Skeletal muscle satellite cell (primary cell): Measurements from ENCODE around the gene MALRD1.
"Not testable (repeated sequence)": the region's sequence is repeated elsewhere in the genome, so short reads cannot be mapped to it uniquely, and the experiment has no call there.

Experiments used
- H3K27me3 ChIP-seq: 2 replicates; pipeline ENCODE4 v1.7.0; 2013; ENCODE audit warnings: low read length; ENCODE audit not compliant: control insufficient read depth, insufficient read depth
- H3K36me3 ChIP-seq: 2 replicates; pipeline ENCODE4 v1.7.0; 2013; ENCODE audit warnings: mild to moderate bottlenecking, control low read depth, low read length; ENCODE audit not compliant: insufficient read depth
- H3K4me1 ChIP-seq: 2 replicates; pipeline ENCODE4 v1.7.0; 2013; ENCODE audit warnings: low read length; ENCODE audit not compliant: control insufficient read depth, insufficient read depth
- H3K4me2 ChIP-seq: 2 replicates; pipeline ENCODE4 v1.7.0; 2013; ENCODE audit warnings: mild to moderate bottlenecking, low read length
- H3K4me3 ChIP-seq: 2 replicates; pipeline ENCODE4 v1.7.0; 2013; ENCODE audit warnings: low read length
- H3K9ac ChIP-seq: 2 replicates; pipeline ENCODE4 v1.7.0; 2013; ENCODE audit warnings: mild to moderate bottlenecking, low read depth, low read length, moderate library complexity
- H3K9me3 ChIP-seq: replicated peaks from 2 replicates; pipeline ENCODE4 v1.7.0; 2013; ENCODE audit warnings: mild to moderate bottlenecking, control low read depth, low read length

MALRD1 gene

DNA sequence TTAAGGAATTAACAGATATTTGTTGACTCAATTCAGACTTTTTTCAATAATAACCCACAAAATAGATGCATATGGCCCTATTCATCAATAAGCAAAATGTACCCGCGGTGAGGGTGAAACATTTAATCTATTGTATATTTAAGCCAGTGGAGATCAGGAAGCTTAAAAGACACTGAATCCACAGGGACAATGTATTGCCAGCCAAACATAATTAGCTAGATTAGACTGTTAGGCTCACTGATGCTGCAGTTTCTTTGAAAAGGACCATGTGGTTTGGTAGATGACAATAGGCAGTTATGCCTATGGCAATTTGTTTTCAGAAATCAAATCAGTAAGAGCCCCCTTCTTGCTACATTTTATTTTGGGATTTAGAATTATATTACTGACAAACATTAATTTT lies 680.4 kb downstream of the MALRD1 start:
- no peaks in the 10 kb centered on the region for H3K36me3 ChIP-seq
- H3K9ac ChIP-seq = no peak overlapping the region
- H3K9me3 ChIP-seq = no peaks in the 10 kb centered on the region
- peaks cover 16% of the 10 kb centered on the region for H3K4me1 ChIP-seq
- H3K27me3 ChIP-seq = no peaks in the 10 kb centered on the region
- H3K4me3 ChIP-seq = no peak overlapping the region
- H3K4me2 ChIP-seq = no peak overlapping the region

DNA sequence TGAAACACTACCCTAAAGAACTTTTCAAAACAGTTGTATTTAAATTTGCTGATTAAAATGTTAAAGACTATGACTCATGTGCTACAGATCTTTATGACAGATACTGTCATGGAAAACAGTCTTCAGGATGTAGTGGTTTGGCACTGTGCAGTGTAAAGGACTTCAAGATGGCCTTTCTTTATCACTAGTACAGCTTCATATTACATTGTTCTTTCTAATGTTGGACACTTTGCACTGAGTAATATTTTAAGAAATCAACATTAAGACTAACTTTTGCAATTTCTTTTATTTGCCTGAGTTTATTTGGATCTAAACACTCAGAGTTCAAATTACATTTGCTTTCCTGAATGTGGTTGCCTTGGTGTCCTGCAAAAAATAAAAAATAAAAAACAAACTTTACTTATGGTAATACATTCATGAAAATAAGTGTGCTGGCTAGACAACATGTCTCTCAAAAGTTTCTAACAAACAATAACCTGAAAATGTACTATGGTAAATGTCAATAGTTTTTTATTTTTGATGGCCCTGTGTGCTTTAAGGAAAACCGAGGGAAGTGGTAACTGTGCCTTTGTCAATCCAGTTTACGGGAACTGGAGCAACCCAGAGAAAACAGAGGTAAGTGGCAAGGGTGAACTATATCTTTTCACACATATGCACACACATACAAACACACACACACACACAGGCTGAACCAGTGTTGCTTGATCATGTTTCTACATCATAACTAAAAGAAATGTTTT lies 681.7 kb downstream of the MALRD1 start:
- no peaks in the 10 kb centered on the region for H3K9me3 ChIP-seq
- no peaks in the 10 kb centered on the region for H3K36me3 ChIP-seq
- H3K27me3 ChIP-seq = no peaks in the 10 kb centered on the region
- H3K4me1 ChIP-seq = peaks cover 16% of the 10 kb centered on the region
- H3K4me2 ChIP-seq = peak overlapping the region; percentile 27
- peak overlapping the region; percentile 10 for H3K9ac ChIP-seq
- no peak overlapping the region for H3K4me3 ChIP-seq

DNA sequence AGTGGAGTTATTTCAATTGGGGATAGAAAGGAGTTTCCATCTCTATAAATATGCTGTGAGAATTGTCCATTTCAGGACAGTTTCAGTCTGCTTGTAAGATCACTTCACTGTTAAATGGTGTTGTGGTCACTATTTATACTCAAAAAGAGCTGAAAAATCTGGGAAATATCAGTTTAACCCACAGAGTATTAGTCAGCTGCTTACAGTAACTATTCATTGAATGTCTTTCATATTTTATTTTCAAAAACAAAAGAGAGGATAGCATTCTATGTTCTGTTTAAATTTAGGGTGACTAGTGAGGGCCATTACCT lies 682.3 kb downstream of the MALRD1 start:
- H3K9me3 ChIP-seq = no peaks in the 10 kb centered on the region
- no peaks in the 10 kb centered on the region for H3K27me3 ChIP-seq
- peak overlapping the region; percentile 10 for H3K9ac ChIP-seq
- H3K4me3 ChIP-seq = no peak overlapping the region
- H3K36me3 ChIP-seq = no peaks in the 10 kb centered on the region
- peak overlapping the region; percentile 27 for H3K4me2 ChIP-seq
- peaks cover 16% of the 10 kb centered on the region for H3K4me1 ChIP-seq

DNA sequence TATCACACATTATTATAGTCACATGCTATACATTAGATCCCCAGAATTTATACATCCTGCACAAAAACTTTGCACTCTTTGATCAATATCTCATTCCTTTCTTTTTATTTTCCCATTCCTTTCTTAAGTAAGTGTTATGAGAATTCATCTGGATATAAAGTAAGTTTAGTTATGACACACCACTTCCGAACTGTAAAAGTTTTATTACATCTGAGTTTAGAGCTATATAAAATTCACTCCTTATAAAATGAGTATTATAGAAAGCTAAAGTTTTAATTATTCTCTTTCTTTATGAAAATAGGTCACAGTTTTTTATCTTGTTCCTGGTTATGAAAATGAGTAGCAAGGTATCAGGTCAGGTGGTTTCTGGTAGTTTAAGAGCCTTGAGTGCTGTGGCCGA lies 683.0 kb downstream of the MALRD1 start:
- Histone ChIP-seq H3K4me2 (no peak overlapping the region), H3K36me3 (no peaks in the 10 kb centered on the region), H3K27me3 (no peaks in the 10 kb centered on the region), H3K4me3 (no peak overlapping the region), H3K4me1 (peaks cover 16% of the 10 kb centered on the region), H3K9ac (no peak overlapping the region), H3K9me3 (no peaks in the 10 kb centered on the region)

DNA sequence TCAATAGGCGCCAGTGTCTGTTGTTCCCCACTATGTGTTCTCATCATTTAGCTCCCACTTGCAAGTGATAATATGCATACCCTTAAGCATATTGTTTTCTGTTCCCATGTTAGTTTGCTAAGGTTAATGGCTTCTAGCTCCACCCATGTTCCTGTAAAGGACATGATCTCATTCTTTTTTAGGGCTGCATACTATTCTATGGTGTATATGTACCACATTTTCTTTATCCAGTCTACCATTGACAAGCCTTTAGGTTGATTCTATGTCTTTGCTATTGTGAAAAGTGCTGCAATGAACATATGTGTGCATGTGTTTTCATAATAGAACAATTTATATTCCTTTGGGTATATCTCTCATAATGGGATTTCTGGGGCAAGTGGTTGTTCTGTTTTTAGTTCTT lies 689.8 kb downstream of the MALRD1 start:
- Histone ChIP-seq H3K9me3 (no peaks in the 10 kb centered on the region), H3K4me1 (no peaks in the 10 kb centered on the region), H3K36me3 (no peaks in the 10 kb centered on the region), H3K27me3 (no peaks in the 10 kb centered on the region), H3K4me3 (no peak overlapping the region), H3K4me2 (no peak overlapping the region), H3K9ac (no peak overlapping the region)

DNA sequence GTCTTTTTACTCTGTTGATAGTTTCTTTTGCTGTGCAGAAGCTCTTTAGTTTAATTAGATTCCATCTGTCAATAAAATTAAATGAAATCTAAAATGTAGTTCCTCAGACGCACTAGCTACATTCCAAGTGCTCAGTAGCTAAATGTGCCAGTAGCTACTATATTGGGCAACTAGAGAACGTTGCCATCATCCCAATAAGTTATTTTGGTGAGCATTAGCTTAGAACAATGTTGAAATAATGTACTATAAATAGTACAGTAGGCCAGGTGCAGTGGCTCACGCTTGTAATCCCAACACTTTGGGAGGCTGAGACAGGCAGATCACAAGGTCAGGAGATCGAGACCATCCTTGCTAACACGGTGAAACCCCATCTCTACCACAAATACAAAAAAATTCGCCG lies 690.6 kb downstream of the MALRD1 start:
- not testable (repeated sequence) for H3K9ac ChIP-seq, H3K4me1 ChIP-seq, H3K27me3 ChIP-seq, H3K9me3 ChIP-seq, H3K4me3 ChIP-seq, H3K4me2 ChIP-seq, H3K36me3 ChIP-seq

- H3K4me1 ChIP-seq, H3K9ac ChIP-seq, H3K9me3 ChIP-seq, H3K27me3 ChIP-seq, H3K36me3 ChIP-seq, H3K4me3 ChIP-seq, H3K4me2 ChIP-seq: not testable (repeated sequence)
Observed at GRCh38 chr10:19742144-19742543, 693.5 kb downstream of the MALRD1 start.

GRCh38 chr10:19745672-19746071 lies 697.1 kb downstream of the MALRD1 start:
- no peaks in the 10 kb centered on the region for H3K27me3 ChIP-seq
- H3K4me2 ChIP-seq = no peak overlapping the region
- H3K36me3 ChIP-seq = no peaks in the 10 kb centered on the region
- no peak overlapping the region for H3K9ac ChIP-seq
- no peak overlapping the region for H3K4me3 ChIP-seq
- H3K9me3 ChIP-seq = no peaks in the 10 kb centered on the region
- H3K4me1 ChIP-seq = peaks cover 8% of the 10 kb centered on the region

GRCh38 chr10:19749185-19749729 lies 700.7 kb downstream of the MALRD1 start:
- Histone ChIP-seq H3K36me3 (no peaks in the 10 kb centered on the region), H3K4me2 (no peak overlapping the region), H3K9me3 (no peaks in the 10 kb centered on the region), H3K4me3 (no peak overlapping the region), H3K27me3 (no peaks in the 10 kb centered on the region), H3K9ac (no peak overlapping the region), H3K4me1 (peaks cover 8% of the 10 kb centered on the region)

DNA sequence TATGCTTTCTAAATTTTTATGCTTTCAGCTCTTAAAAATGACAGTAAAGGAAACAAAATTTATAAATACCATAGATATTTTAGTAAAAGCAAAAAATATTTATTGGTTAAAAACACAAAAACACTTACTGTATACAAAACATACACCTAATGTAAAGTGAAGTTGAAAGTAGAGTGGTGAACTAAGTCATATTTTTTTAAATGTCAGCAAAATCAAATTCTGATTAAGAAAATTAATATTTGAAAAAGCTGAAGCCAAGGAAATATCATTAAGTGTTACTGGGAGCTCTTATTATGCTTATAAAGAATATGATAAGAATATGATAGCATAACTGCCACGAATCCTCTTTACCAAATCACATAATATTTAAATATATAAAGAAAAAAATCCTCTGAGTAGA lies 702.4 kb downstream of the MALRD1 start:
- Histone ChIP-seq H3K4me2 (no peak overlapping the region), H3K27me3 (no peaks in the 10 kb centered on the region), H3K36me3 (no peaks in the 10 kb centered on the region), H3K4me3 (no peak overlapping the region), H3K4me1 (peaks cover 8% of the 10 kb centered on the region), H3K9me3 (no peaks in the 10 kb centered on the region), H3K9ac (no peak overlapping the region)

- Histone ChIP-seq H3K27me3 (no peaks in the 10 kb centered on the region), H3K4me3 (no peak overlapping the region), H3K9ac (no peak overlapping the region), H3K4me2 (no peak overlapping the region), H3K4me1 (no peaks in the 10 kb centered on the region), H3K36me3 (no peaks in the 10 kb centered on the region), H3K9me3 (no peaks in the 10 kb centered on the region)
Observed at GRCh38 chr10:19756919-19757318, 708.3 kb downstream of the MALRD1 start.

GRCh38 chr10:19762026-19762425 lies 713.4 kb downstream of the MALRD1 start:
- Histone ChIP-seq H3K27me3 (no peaks in the 10 kb centered on the region), H3K4me1 (no peaks in the 10 kb centered on the region), H3K9me3 (no peaks in the 10 kb centered on the region), H3K9ac (no peak overlapping the region), H3K4me3 (no peak overlapping the region), H3K36me3 (no peaks in the 10 kb centered on the region), H3K4me2 (no peak overlapping the region)
